ENCODE measurements around the gene TALDO1. TPM values are rescaled to one million over a fixed set of nuclear protein-coding genes. Genes with fewer than 3 reads are reported as not detected.
A peak's percentile ranks its signal among the peaks of the same experiment; 100 is the strongest.

TALDO1 gene
- total RNA-seq, 1 donor from 2014 or later: 196 TPM

DNA sequence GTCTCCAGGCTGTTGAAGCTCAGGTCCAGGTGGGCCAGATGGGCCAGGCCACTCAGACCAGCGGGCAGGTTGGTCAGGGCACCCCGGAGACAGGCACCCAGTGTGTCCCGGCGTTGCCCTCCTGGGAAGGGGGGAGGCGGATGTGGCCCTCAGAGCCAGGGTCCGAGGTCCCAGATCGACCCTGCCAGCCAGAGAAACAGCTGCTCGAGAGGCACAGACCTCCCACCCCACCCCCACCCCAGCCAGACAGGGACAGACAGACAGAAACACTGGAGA, 56.1 kb downstream of the TALDO1 start:
- H3K27me3 ChIP-seq: no peaks in the 10 kb centered on the region
- H3K27ac ChIP-seq: no peak overlapping the region
- H3K36me3 ChIP-seq: no peaks in the 10 kb centered on the region
- ATAC-seq (no peak), DNase-seq (no peak)
- TF ChIP-seq, protein P1, sequence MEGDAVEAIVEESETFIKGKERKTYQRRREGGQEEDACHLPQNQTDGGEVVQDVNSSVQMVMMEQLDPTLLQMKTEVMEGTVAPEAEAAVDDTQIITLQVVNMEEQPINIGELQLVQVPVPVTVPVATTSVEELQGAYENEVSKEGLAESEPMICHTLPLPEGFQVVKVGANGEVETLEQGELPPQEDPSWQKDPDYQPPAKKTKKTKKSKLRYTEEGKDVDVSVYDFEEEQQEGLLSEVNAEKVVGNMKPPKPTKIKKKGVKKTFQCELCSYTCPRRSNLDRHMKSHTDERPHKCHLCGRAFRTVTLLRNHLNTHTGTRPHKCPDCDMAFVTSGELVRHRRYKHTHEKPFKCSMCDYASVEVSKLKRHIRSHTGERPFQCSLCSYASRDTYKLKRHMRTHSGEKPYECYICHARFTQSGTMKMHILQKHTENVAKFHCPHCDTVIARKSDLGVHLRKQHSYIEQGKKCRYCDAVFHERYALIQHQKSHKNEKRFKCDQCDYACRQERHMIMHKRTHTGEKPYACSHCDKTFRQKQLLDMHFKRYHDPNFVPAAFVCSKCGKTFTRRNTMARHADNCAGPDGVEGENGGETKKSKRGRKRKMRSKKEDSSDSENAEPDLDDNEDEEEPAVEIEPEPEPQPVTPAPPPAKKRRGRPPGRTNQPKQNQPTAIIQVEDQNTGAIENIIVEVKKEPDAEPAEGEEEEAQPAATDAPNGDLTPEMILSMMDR (IDR thresholded peaks at IDR 0.05): no peak
- intact Hi-C loops (cut with DNase I): no loop called here
- H3K9me3 ChIP-seq: no peaks in the 10 kb centered on the region
- H3K4me1 ChIP-seq: peaks cover 19% of the 10 kb centered on the region
- H3K4me3 ChIP-seq: no peak overlapping the region

DNA sequence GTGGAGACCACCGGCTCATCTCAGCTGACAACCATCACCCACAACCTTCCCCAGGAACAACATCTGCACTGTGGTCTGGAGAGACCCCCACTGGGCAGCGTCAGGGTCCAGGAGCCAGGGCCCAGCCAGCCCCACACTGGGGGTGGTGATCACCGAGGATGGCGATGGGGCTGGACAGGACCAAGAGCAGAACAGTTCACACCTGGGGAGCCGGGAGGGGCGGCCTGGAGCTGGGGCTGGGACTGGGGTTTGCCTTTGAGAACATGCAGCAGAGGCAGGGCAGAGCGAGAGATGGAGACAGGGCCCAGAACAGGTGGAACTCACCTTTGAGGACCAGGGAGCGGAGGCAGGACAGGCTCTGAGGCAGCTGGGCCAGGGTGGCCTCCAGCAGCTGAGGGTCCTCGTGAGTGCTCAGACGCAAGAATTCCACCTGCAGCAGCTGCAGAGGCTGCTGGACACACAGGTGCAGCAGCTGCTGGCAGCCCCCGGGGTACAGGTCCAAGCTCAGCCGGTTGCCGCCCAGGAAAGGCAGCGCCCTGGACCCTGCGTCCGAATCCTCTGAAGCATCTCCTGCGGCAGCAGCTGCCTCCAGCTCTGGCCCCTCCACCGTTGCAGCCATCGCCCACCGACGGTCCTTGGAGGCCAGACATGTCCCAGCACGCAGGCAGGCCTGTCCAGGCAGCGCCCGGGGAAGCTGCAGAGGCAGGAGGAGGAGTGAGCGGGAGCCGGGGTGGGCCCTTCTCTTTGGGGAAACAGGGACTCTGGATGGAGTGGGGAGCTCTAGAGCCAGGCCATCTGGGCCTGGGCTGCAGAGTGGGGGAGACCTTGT, 56.7 kb downstream of the TALDO1 start:
- intact Hi-C loops (cut with DNase I): no loop called here

DNA sequence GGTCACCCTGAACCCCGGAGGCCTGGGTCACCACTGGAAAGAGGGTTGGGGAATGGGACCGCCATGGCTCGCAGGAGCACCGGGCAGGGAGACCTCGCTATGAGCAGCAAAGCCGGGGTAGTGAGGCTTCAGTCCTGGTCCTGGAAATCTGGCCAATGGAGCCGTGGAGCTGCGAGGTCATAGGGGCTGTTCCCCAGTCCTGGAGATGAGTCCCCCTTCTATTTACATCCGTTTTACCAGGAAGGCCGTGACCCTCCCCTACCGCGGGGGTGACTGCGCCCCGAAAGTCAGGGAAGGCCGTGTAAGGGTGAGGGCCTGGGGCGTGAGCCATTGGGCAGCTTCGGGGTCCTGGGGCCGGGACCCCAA, 57.3 kb downstream of the TALDO1 start:
- Histone ChIP-seq H3K9me3 (no peaks in the 10 kb centered on the region), H3K4me3 (peak overlapping the region; percentile 68), H3K27me3 (no peaks in the 10 kb centered on the region), H3K36me3 (no peaks in the 10 kb centered on the region), H3K27ac (peak overlapping the region; percentile 93), H3K4me1 (peaks cover 23% of the 10 kb centered on the region)
- TF ChIP-seq, protein P1 (IDR thresholded peaks at IDR 0.05): no peak
- intact Hi-C loops (cut with DNase I): no loop called here
- no peak for ATAC-seq
- DNase-seq: no peak

More for the DNA sequence above, 56.7 kb downstream of the TALDO1 start:
- peaks cover 23% of the 10 kb centered on the region for H3K4me1 ChIP-seq
- no peaks in the 10 kb centered on the region for H3K27me3 ChIP-seq
- TF ChIP-seq, protein P1 (IDR thresholded peaks at IDR 0.05): no peak
- DNase-seq (no peak), ATAC-seq (no peak)
- no peak overlapping the region for H3K27ac ChIP-seq
- no peaks in the 10 kb centered on the region for H3K36me3 ChIP-seq
- no peaks in the 10 kb centered on the region for H3K9me3 ChIP-seq
- H3K4me3 ChIP-seq: peak overlapping the region; percentile 68

DNA sequence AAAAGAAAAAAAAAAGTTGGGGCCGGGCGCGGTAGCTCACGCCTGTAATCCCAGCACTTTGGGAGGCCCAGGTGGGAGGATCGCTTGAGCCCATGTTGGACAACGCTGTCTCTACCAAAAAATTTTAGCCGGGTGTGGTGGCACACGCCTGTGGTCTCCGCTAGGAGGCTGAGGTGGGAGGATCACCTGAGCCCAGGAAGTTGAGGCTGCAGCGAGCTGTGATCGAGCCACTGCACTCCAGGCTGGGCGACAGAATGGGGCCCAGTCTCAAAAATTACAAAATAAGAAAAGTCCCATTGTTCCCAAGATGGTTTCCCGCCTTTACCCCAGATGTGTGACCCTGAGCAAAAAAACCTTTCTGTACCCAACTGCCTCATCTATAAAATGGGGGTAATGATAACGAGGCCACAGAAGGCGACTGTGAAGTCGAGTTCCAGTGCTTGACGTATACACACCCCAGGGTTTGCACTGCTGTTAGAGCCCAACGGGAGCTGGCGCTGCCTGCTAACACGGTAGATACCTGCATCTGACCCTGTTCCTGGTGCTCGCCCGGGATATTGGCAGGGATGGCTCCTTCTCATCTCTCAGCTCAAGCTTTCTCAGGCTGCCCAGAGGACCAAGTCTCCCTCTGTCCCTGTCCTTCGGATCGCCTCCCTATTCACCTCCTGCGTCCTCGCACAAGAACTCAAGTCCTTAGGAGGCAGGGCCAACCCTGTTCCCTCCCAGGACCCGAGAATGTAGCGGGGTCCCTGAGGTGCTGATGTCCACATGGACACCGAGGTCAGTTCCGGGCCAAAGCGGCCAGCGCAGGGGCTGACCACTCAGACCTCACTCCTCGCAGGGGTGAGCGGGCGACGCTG, 61.4 kb downstream of the TALDO1 start:
- H3K36me3 ChIP-seq: peaks cover 27% of the 10 kb centered on the region
- H3K27me3 ChIP-seq: no peaks in the 10 kb centered on the region
- no peak for ATAC-seq
- H3K4me3 ChIP-seq: peak overlapping the region; percentile 100
- no peak for DNase-seq
- TF ChIP-seq, protein P1 (IDR thresholded peaks at IDR 0.05): no peak
- peaks cover 38% of the 10 kb centered on the region for H3K4me1 ChIP-seq
- intact Hi-C loops (cut with DNase I): no loop called here
- H3K9me3 ChIP-seq: no peaks in the 10 kb centered on the region
- peak overlapping the region; percentile 97 for H3K27ac ChIP-seq

DNA sequence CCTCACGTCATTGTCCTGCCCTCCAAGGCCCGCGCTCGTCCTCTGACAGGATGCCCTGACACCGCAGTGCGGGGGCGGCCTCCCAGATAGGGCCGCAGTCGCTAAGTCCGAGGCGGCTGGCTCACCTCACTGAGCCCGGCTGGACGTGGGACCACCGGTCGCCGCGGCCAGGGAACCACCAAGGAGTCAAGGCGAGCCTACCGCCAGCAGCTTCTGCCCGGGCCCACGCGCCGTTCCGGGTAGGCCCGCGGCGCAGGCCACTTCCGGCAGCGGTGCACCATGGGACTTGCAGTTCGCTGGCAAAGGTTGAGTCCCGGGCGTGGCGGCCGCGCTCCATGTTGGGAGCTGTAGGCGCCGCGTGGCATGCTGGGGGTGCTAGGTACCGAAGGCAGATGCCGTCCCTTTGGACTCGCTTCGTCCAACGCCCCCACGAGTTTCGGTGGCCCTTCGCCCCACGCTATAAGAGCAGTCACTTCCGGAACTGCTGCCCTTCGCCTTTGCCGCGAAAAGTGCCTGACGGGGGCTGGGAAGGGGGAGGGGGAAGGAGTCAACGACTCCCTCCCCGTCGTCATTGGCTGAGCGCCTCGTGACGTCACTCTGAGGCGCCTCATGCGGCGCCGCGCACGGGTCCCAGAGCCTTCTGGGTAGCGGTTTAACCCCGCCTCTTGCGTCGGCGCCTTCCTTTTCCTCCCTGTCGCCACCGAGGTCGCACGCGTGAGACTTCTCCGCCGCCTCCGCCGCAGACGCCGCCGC, 62.2 kb downstream of the TALDO1 start, which contains the start of gene RPLP2:
Gene RPLP2, plus strand, starts transcription at position 681 of the 753 bp plus-strand sequence. CDS start 268 bp downstream, outside the sequence.
- peak; percentile 92 for ATAC-seq

More for the DNA sequence above, 62.2 kb downstream of the TALDO1 start, which contains the start of gene RPLP2:
- Histone ChIP-seq H3K4me3 (peak within 1 kb of the TSS; percentile 100), H3K9me3 (no peaks in the 10 kb centered on the region), H3K4me1 (peaks cover 31% of the 10 kb centered on the region), H3K27me3 (no peaks in the 10 kb centered on the region), H3K36me3 (peaks cover 32% of the 10 kb centered on the region), H3K27ac (peak within 1 kb of the TSS; percentile 97)
- intact Hi-C loops (cut with DNase I): no loop called here
- peak; percentile 99 for DNase-seq
- TF ChIP-seq, protein P1 (IDR thresholded peaks at IDR 0.05): no peak
